ENCODE measurements around the gene NOA1.
"Not testable (repeated sequence)": the region's sequence is repeated elsewhere in the genome, so short reads cannot be mapped to it uniquely, and the experiment has no call there.

The NOA1 gene

GRCh38 chr4:56953680-56954520 is 23.5 kb downstream of the NOA1 start:
- DNase-seq = no peak

GRCh38 chr4:56941403-56941802 is 36.0 kb downstream of the NOA1 start:
- no peak for DNase-seq

- no peak for DNase-seq
These were observed 36.4 kb downstream of the NOA1 start for GRCh38 chr4:56940971-56941370.

GRCh38 chr4:56940403-56940802 is 37.0 kb downstream of the NOA1 start:
- DNase-seq = no peak

- not testable (repeated sequence) for DNase-seq
These were observed 37.6 kb downstream of the NOA1 start for GRCh38 chr4:56939826-56940225.

GRCh38 chr4:56937262-56937661 is 40.1 kb downstream of the NOA1 start:
- DNase-seq = no peak

- DNase-seq = no peak
These were observed 45.5 kb downstream of the NOA1 start for GRCh38 chr4:56931924-56932323.

GRCh38 chr4:56930638-56931037 is 46.8 kb downstream of the NOA1 start:
- DNase-seq = no peak

- no peak for DNase-seq
These were observed 50.2 kb downstream of the NOA1 start for GRCh38 chr4:56927196-56927595.

- not testable (repeated sequence) for DNase-seq
These were observed 62.4 kb downstream of the NOA1 start for GRCh38 chr4:56914977-56915376.

GRCh38 chr4:56914336-56914735 is 63.1 kb downstream of the NOA1 start:
- peak; percentile 28 for DNase-seq
